ENCODE results near the gene C5. TPM values are rescaled to one million over a fixed set of nuclear protein-coding genes. Genes with fewer than 3 reads are reported as not detected.

The C5 gene
- total RNA-seq, 3 donors from 2014 or later (not counting 1 experiment from before 2014, with no cell fraction given), result 1.5 to 2.0 (median 1.5) TPM

DNA sequence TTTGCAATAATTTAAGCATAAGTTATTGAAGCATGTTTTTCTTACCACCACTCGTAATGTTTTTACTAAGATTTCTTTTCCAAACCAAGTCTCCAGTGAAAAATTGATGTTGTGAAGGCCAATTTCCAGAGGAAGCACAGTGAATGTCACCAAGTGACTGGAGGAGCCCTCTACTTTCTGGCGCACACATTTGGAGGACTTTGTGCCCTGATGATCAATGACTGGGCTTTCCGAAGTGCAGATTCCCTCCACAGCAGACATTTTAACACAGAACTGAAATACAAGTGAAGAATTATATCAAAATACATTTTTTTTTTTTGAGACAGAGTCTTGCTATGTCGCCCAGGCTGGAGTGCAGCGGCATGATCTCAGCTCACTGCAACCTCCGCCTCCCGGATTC is 52.6 kb downstream of the C5 start:
- H3K4me3 Mint-ChIP-seq, result no peak overlapping the region
- ATAC-seq (no peak), DNase-seq (no peak)
- H3K27ac Mint-ChIP-seq, result no peak overlapping the region
- no peaks in the 10 kb centered on the region for H3K9me3 ChIP-seq (ENCODE audit: control insufficient read depth, insufficient read depth, low read length)
- intact Hi-C loops (cut with micrococcal nuclease), result no loop called here
- no peaks in the 10 kb centered on the region for H3K36me3 Mint-ChIP-seq
- no peaks in the 10 kb centered on the region for H3K4me1 Mint-ChIP-seq
- no peaks in the 10 kb centered on the region for H3K27me3 Mint-ChIP-seq (ENCODE audit: low read depth in 2 of 2)
- no peaks in the 10 kb centered on the region for H3K36me3 ChIP-seq (ENCODE audit: control insufficient read depth, insufficient read depth, low read length)
- no peak overlapping the region for H3K27ac ChIP-seq (ENCODE audit: low read length)
- H3K27me3 ChIP-seq (ENCODE audit: control insufficient read depth, insufficient read depth, low read length), result no peaks in the 10 kb centered on the region
- H3K9me3 Mint-ChIP-seq, result no peaks in the 10 kb centered on the region
- H3K4me3 ChIP-seq (ENCODE audit: low read length), result no peak overlapping the region
- H3K4me1 ChIP-seq (ENCODE audit: control insufficient read depth, insufficient read depth, low read length), result no peaks in the 10 kb centered on the region
- 95% methylated on average over 2 of the region's 7 CpGs for WGBS (ENCODE audit: insufficient coverage)
- TF ChIP-seq, protein P1, sequence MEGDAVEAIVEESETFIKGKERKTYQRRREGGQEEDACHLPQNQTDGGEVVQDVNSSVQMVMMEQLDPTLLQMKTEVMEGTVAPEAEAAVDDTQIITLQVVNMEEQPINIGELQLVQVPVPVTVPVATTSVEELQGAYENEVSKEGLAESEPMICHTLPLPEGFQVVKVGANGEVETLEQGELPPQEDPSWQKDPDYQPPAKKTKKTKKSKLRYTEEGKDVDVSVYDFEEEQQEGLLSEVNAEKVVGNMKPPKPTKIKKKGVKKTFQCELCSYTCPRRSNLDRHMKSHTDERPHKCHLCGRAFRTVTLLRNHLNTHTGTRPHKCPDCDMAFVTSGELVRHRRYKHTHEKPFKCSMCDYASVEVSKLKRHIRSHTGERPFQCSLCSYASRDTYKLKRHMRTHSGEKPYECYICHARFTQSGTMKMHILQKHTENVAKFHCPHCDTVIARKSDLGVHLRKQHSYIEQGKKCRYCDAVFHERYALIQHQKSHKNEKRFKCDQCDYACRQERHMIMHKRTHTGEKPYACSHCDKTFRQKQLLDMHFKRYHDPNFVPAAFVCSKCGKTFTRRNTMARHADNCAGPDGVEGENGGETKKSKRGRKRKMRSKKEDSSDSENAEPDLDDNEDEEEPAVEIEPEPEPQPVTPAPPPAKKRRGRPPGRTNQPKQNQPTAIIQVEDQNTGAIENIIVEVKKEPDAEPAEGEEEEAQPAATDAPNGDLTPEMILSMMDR (IDR thresholded peaks at IDR 0.05), result no peak

DNA sequence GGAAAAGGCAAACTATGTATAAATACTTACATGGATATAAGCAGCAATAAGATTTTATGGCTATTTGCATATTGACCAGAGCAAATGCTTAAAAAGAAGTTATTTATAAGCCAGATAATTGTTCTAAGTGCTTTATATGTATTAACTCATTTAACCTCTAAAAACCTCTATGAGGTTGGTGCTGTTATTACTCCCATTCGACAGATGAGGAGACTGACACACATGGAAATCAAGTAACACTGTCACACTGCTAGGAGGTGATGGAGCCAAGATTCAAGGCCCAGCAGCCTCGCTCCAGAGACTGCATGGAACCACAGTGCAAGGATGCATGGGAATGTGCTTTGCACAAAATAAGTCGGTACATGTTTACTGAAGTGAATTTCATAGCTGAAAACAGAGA is 53.7 kb downstream of the C5 start:
- Histone ChIP-seq H3K27ac (ENCODE audit: low read length) (no peak overlapping the region), H3K27me3 (ENCODE audit: control insufficient read depth, insufficient read depth, low read length) (no peaks in the 10 kb centered on the region), H3K4me3 (ENCODE audit: low read length) (no peak overlapping the region), H3K9me3 (ENCODE audit: control insufficient read depth, insufficient read depth, low read length) (no peaks in the 10 kb centered on the region), H3K36me3 (ENCODE audit: control insufficient read depth, insufficient read depth, low read length) (no peaks in the 10 kb centered on the region), H3K4me1 (ENCODE audit: control insufficient read depth, insufficient read depth, low read length) (no peaks in the 10 kb centered on the region)
- TF ChIP-seq, protein P1 (IDR thresholded peaks at IDR 0.05), result no peak
- no peak overlapping the region for H3K4me3 Mint-ChIP-seq
- intact Hi-C loops (cut with micrococcal nuclease), result no loop called here
- ATAC-seq (no peak), DNase-seq (no peak)
- 82% methylated on average over 3 of the region's 3 CpGs for WGBS (ENCODE audit: insufficient coverage)
- H3K4me1 Mint-ChIP-seq, result no peaks in the 10 kb centered on the region
- H3K27me3 Mint-ChIP-seq (ENCODE audit: low read depth in 2 of 2), result no peaks in the 10 kb centered on the region
- H3K27ac Mint-ChIP-seq, result no peak overlapping the region
- H3K9me3 Mint-ChIP-seq, result no peaks in the 10 kb centered on the region
- no peaks in the 10 kb centered on the region for H3K36me3 Mint-ChIP-seq

DNA sequence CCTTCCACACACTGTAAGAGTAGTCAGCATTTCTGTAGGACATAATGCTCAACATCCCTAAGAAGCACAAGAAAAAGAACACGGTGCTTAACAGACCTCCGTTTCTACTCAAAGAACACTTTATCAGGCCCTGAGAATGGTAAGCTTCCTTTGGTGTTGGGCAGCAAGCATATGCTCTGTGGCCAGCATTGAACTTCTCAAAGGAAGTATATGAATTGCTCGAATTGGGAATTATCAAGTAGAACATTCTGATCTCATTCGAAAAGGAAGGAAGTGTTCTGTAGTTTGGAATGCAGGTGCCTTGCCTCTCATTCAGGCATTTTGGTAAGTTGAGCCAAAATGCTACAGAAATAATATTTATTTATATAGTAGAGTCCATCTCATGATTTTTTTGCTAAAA is 61.0 kb downstream of the C5 start:
- Histone ChIP-seq H3K27me3 (ENCODE audit: control insufficient read depth, insufficient read depth, low read length) (no peaks in the 10 kb centered on the region), H3K36me3 (ENCODE audit: control insufficient read depth, insufficient read depth, low read length) (no peaks in the 10 kb centered on the region), H3K27ac (ENCODE audit: low read length) (no peak overlapping the region), H3K9me3 (ENCODE audit: control insufficient read depth, insufficient read depth, low read length) (no peaks in the 10 kb centered on the region), H3K4me3 (ENCODE audit: low read length) (no peak overlapping the region), H3K4me1 (ENCODE audit: control insufficient read depth, insufficient read depth, low read length) (no peaks in the 10 kb centered on the region)
- no peak overlapping the region for H3K27ac Mint-ChIP-seq
- ATAC-seq, result no peak
- WGBS (ENCODE audit: insufficient coverage), result 95% methylated on average over 4 of the region's 4 CpGs
- no peaks in the 10 kb centered on the region for H3K36me3 Mint-ChIP-seq
- no peaks in the 10 kb centered on the region for H3K4me1 Mint-ChIP-seq
- DNase-seq, result no peak
- TF ChIP-seq, protein P1 (IDR thresholded peaks at IDR 0.05), result no peak
- H3K9me3 Mint-ChIP-seq, result no peaks in the 10 kb centered on the region
- intact Hi-C loops (cut with micrococcal nuclease), result no loop called here
- H3K4me3 Mint-ChIP-seq, result no peak overlapping the region
- no peaks in the 10 kb centered on the region for H3K27me3 Mint-ChIP-seq (ENCODE audit: low read depth in 2 of 2)

DNA sequence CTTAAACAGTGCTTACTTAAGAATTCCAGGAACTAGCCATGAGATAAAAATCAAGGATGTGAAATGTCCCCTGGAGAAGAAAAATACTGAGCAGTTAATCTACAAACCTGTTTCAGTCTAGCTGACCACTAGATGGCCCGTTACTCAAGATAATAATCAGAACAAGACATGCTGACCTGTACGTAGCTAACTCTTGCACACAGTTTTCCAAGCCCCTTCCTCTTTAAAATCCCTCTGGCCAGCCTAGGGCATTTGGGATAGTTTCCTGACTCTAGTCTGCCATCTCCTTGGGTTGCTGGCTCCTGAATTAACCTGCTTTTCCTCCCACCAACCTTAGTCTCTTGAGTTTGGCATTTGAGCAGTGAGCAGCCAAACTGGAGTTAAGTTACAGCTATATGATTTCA is 64.3 kb downstream of the C5 start:
- Histone ChIP-seq H3K4me1 (ENCODE audit: control insufficient read depth, insufficient read depth, low read length) (no peaks in the 10 kb centered on the region), H3K36me3 (ENCODE audit: control insufficient read depth, insufficient read depth, low read length) (no peaks in the 10 kb centered on the region), H3K4me3 (ENCODE audit: low read length) (no peak overlapping the region), H3K27ac (ENCODE audit: low read length) (no peak overlapping the region), H3K27me3 (ENCODE audit: control insufficient read depth, insufficient read depth, low read length) (no peaks in the 10 kb centered on the region), H3K9me3 (ENCODE audit: control insufficient read depth, insufficient read depth, low read length) (no peaks in the 10 kb centered on the region)
- H3K4me3 Mint-ChIP-seq, result no peak overlapping the region
- ATAC-seq (no peak), DNase-seq (no peak)
- peaks cover 0 to 5% of the 10 kb centered on the region in 2 donors for H3K27me3 Mint-ChIP-seq (ENCODE audit: low read depth in 2 of 2)
- no peaks in the 10 kb centered on the region for H3K9me3 Mint-ChIP-seq
- no peaks in the 10 kb centered on the region for H3K36me3 Mint-ChIP-seq
- no peak overlapping the region for H3K27ac Mint-ChIP-seq
- intact Hi-C loops (cut with micrococcal nuclease), result no loop called here
- TF ChIP-seq, protein P1 (IDR thresholded peaks at IDR 0.05), result no peak
- no peaks in the 10 kb centered on the region for H3K4me1 Mint-ChIP-seq
- WGBS (ENCODE audit: insufficient coverage), result 44% methylated on average over 2 of the region's 2 CpGs

Measured in natural killer cell (primary cell).